Fibroblast of mammary gland (primary cell): ENCODE measurements around the gene CLEC16A.

ENCODE experiments used
- DNase-seq: peaks from one replicate; pipeline ENCODE4 v3.0.0-alpha.2; 2010; ENCODE audit warnings: low read depth
- H3K4me3 ChIP-seq: 2 replicates; pipeline ENCODE4 v1.5.1; 2011; ENCODE audit warnings: low read depth, mild to moderate bottlenecking, low read length, moderate library complexity; ENCODE audit not compliant: control insufficient read depth
- CTCF ChIP-seq: conservative IDR thresholded peaks from 2 replicates; pipeline ENCODE4 v1.5.1; 2011; ENCODE audit warnings: low read depth, low read length, inconsistent platforms; ENCODE audit not compliant: control insufficient read depth, insufficient read depth

Gene CLEC16A

GRCh38 chr16:10990378-10990777 lies 46.0 kb downstream of the CLEC16A start:
- TF ChIP-seq CTCF: no peak
- no peak for DNase-seq
- no peak overlapping the region for H3K4me3 ChIP-seq

GRCh38 chr16:10992112-10992511 lies 47.7 kb downstream of the CLEC16A start:
- no peak for TF ChIP-seq CTCF
- peak; percentile 83 for DNase-seq
- H3K4me3 ChIP-seq: no peak overlapping the region

- DNase-seq: peak; percentile 88
- no peak overlapping the region for H3K4me3 ChIP-seq
- no peak for TF ChIP-seq CTCF
Observed at GRCh38 chr16:10992797-10993196, 48.4 kb downstream of the CLEC16A start.

GRCh38 chr16:10993649-10994048 lies 49.3 kb downstream of the CLEC16A start:
- no peak for TF ChIP-seq CTCF
- no peak overlapping the region for H3K4me3 ChIP-seq
- DNase-seq: no peak

GRCh38 chr16:10994571-10994970 lies 50.2 kb downstream of the CLEC16A start:
- TF ChIP-seq CTCF: no peak
- H3K4me3 ChIP-seq: no peak overlapping the region
- no peak for DNase-seq

GRCh38 chr16:10995565-10995964 lies 51.2 kb downstream of the CLEC16A start:
- no peak overlapping the region for H3K4me3 ChIP-seq
- no peak for DNase-seq
- no peak for TF ChIP-seq CTCF

- no peak for TF ChIP-seq CTCF
- DNase-seq: no peak
- H3K4me3 ChIP-seq: no peak overlapping the region
Observed at GRCh38 chr16:10997485-10997884, 53.1 kb downstream of the CLEC16A start.
